NB4 (cell line): ENCODE results near the gene WDR11.

Experiments
- CTCF ChIP-seq: IDR thresholded peaks from one replicate; pipeline ENCODE4 v1.5.1; 2012; ENCODE audit warnings: low read depth, low read length
- MAX ChIP-seq: IDR thresholded peaks from 2 replicates; pipeline ENCODE4 v1.6.1; 2011; ENCODE audit warnings: low read depth, low read length
- MYC ChIP-seq: IDR thresholded peaks from 2 replicates; pipeline ENCODE4 v1.6.1; 2011; ENCODE audit warnings: low read depth, low read length
- POLR2A ChIP-seq: IDR thresholded peaks from 2 replicates; pipeline ENCODE4 v1.6.1; 2011; ENCODE audit warnings: mild to moderate bottlenecking; ENCODE audit not compliant: insufficient read length; ENCODE audit errors: extremely low read depth

- TF ChIP-seq MAX (no peak), CTCF (peak; percentile 50), POLR2A (no peak), MYC (no peak)
Measured at GRCh38 chr10:120805014-120805812, 45.9 kb upstream of the WDR11 start.
